Activated CD8-positive, alpha-beta memory T cell treated with anti-CD3 and anti-CD28 coated beads for 24 hours (primary cell): ENCODE results near the gene RASIP1.
A peak's percentile ranks its signal among the peaks of the same experiment; 100 is the strongest.

Experiments
- DNase-seq: peaks from one replicate; pipeline ENCODE4 v3.0.0-alpha.2; 2020

RASIP1 gene

GRCh38 chr19:48752496-48753365 is 12.3 kb upstream of the RASIP1 start, which contains the start of gene FUT1:
Gene FUT1, minus strand, starts transcription at chr19:48752641. Its CDS starts 1,360 bp downstream, at chr19:48751281.
- peak; percentile 72 for DNase-seq

GRCh38 chr19:48751845-48752495 is 11.6 kb upstream of the RASIP1 start:
- DNase-seq: no peak

GRCh38 chr19:48750771-48751504 is 10.5 kb upstream of the RASIP1 start:
- DNase-seq: no peak

- no peak for DNase-seq
Measured at GRCh38 chr19:48750351-48750750, 9.9 kb upstream of the RASIP1 start.

GRCh38 chr19:48749571-48750198 is 9.3 kb upstream of the RASIP1 start:
- DNase-seq: no peak

GRCh38 chr19:48746738-48747575 is 6.5 kb upstream of the RASIP1 start, which contains the start of gene IZUMO1:
Gene IZUMO1, minus strand, starts transcription at chr19:48746909. Its CDS starts 1,050 bp downstream, at chr19:48745859.
- DNase-seq: peak; percentile 71

GRCh38 chr19:48746110-48746509 is 5.7 kb upstream of the RASIP1 start:
- DNase-seq: no peak

- DNase-seq: no peak
Measured at GRCh38 chr19:48745208-48745995, 5.0 kb upstream of the RASIP1 start.

- no peak for DNase-seq
Measured at GRCh38 chr19:48742096-48742495, 1.7 kb upstream of the RASIP1 start.

GRCh38 chr19:48741129-48741999 is 954 bp upstream of the RASIP1 start:
- peak; percentile 77 for DNase-seq

GRCh38 chr19:48739404-48740163 is 826 bp downstream of the RASIP1 start:
- DNase-seq: no peak

GRCh38 chr19:48738557-48739403 is 1.6 kb downstream of the RASIP1 start:
- peak; percentile 97 for DNase-seq

GRCh38 chr19:48737360-48737998 is 2.9 kb downstream of the RASIP1 start:
- no peak for DNase-seq

GRCh38 chr19:48735031-48735615 is 5.3 kb downstream of the RASIP1 start:
- DNase-seq: no peak

- no peak for DNase-seq
Measured at GRCh38 chr19:48734625-48735024, 5.8 kb downstream of the RASIP1 start.

GRCh38 chr19:48731452-48731851 is 9.0 kb downstream of the RASIP1 start:
- no peak for DNase-seq
